NB4 (cell line): ENCODE results near the gene CDC7.

Experiments
- DNase-seq: peaks from one replicate; pipeline ENCODE4 v3.0.0; 2010; ENCODE audit warnings: low read depth
- H3K4me3 ChIP-seq: one replicate; pipeline ENCODE4 v1.5.1; 2011; ENCODE audit warnings: mild to moderate bottlenecking, low read depth, low read length, moderate library complexity
- CTCF ChIP-seq: IDR thresholded peaks from one replicate; pipeline ENCODE4 v1.5.1; 2012; ENCODE audit warnings: low read depth, low read length
- MAX ChIP-seq: IDR thresholded peaks from 2 replicates; pipeline ENCODE4 v1.6.1; 2011; ENCODE audit warnings: low read depth, low read length
- MYC ChIP-seq: IDR thresholded peaks from 2 replicates; pipeline ENCODE4 v1.6.1; 2011; ENCODE audit warnings: low read depth, low read length
- POLR2A ChIP-seq: IDR thresholded peaks from 2 replicates; pipeline ENCODE4 v1.6.1; 2011; ENCODE audit warnings: mild to moderate bottlenecking; ENCODE audit not compliant: insufficient read length; ENCODE audit errors: extremely low read depth

CDC7 gene

DNA sequence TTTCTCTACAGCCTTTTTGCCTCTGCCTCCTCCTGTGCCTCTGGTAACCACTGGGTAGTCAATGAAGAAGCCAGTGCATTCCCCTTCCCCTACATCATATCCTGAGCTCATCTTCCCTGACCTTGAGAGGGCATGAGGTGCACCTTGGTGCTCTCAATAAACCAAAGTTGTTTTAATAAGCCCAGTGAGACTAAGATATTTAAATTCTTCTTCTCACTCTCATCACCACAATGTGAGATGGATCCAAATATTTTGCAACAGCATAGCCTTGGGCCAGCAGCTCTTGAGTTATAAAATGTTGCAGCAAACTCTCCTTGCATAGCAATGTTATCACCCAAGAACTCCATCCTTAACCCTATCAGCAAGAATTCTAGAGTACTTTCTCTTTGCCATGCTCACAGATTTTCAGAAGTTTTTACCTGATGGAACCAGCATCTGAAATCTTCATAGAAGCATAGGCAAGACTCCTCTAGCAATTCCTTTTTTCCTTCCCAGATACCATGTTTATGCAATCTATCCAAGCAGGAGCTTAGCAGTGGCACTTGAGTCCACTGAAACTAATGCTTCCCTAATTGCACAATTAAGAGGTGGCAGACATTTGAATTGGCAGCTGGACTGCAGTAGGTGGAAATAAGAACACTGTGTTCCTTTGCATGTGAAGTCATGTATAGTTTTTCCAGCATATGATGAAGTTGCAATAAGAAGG is 36.8 kb downstream of the CDC7 start:
- DNase-seq = no peak
- H3K4me3 ChIP-seq = no peak overlapping the region
- TF ChIP-seq POLR2A (no peak), MAX (no peak), MYC (no peak), CTCF (no peak)

DNA sequence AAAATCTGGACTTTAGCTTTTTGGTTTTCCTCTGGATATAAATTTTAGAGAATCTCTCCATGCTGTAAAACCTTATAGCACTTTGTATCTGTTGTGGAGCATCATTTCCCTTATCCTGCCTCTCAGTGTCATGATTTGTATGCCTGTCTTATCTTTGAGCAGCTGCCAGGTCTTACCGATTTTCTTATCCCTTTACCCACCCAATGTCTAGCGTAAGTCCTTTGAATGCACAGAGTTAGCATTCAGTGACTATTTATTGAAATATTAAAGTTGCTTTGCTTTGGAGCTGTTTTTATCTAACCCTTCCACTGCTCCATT is 37.3 kb downstream of the CDC7 start:
- DNase-seq = no peak
- TF ChIP-seq POLR2A (no peak), CTCF (no peak), MYC (no peak), MAX (no peak)
- no peak overlapping the region for H3K4me3 ChIP-seq

DNA sequence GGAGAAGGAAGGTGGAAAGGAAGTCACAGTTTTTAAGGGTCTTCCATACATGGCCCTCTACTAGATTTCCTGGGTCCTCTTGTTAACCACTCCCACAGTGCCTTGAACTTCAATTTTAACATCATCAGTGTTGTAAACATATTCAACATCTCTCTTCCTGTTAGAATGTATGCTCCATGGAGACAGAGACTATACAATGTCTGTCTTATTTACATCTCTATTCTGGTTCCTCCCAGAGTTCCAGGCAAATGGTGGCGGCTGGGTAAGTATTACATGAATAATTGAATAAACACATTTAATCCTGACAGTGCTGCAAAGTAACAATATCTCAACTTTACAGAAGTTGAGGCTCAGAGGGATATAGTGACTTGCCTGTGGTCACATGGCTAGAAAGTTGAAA is 40.3 kb downstream of the CDC7 start:
- DNase-seq = no peak
- no peak overlapping the region for H3K4me3 ChIP-seq
- TF ChIP-seq CTCF (no peak), MYC (no peak), POLR2A (no peak), MAX (no peak)

- no peak for TF ChIP-seq MYC
- no peak for TF ChIP-seq MAX
- TF ChIP-seq CTCF = no peak
- no peak for TF ChIP-seq POLR2A
- DNase-seq = no peak
- H3K4me3 ChIP-seq = no peak overlapping the region
These were observed 41.4 kb downstream of the CDC7 start for GRCh38 chr1:91541918-91542533.

GRCh38 chr1:91545506-91546300 is 45.1 kb downstream of the CDC7 start:
- no peak overlapping the region for H3K4me3 ChIP-seq
- TF ChIP-seq MAX = no peak
- no peak for TF ChIP-seq CTCF
- TF ChIP-seq MYC = no peak
- TF ChIP-seq POLR2A = no peak
- no peak for DNase-seq
